ENCODE results near the gene GREB1.
A peak's percentile ranks its signal among the peaks of the same experiment; 100 is the strongest.

Gene GREB1

DNA sequence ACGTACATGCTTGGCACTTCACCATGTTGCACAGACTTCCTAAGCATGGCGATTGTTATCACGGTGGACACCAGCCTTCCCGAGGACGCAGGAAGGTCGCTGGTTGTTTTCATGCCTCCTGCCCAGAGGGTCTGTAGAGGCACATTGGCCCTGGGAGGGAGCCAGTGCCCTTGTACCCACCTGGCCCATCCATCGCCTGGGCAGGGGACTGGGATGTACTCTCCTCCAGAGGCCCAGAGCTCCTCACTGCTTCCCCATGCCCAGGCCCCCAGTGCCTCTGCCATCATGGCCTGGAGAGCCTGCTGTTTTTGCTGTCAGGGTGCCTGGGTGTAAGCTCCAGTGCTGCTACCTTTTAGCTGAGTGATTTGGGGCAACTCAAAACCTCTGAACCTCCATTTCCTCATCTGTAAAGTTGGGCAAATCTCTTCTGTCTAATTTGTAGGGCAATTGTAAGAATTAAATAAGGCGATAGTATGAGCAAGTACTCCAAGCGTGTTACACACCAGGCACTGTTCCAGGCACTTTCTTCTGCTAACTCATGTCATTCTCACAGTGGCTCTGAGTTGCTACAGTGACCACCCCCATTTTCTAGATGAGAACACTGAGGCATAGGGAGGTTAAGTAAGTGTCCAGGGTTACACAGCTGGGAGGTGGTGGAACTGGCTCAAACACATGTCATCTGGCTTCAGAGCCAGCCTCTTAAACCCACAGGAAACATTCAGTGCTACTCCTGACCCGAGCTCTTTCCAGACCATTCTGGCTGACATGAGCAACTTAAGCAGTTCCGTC lies 45.3 kb downstream of the GREB1 start:
- CTCF ChIA-PET: interaction anchor here (0.6 to 11.6 kb wide), 6 partner anchors 10 to 455 kb away, joined by 3 to 282 read pairs (median 3); no protein-coding TSS in a partner anchor
- peaks cover 3% of the 10 kb centered on the region for H3K4me1 ChIP-seq (ENCODE audit: control insufficient read depth, insufficient read depth, low read length)
- no peak overlapping the region for H3K27ac ChIP-seq (ENCODE audit: extremely low read depth, low read depth, low read length)
- TF ChIP-seq ZNF624 (tag by site-specific recombination; IDR thresholded peaks at IDR 0.05) (no peak), ZNF138 (tag by site-specific recombination; IDR thresholded peaks at IDR 0.05; ENCODE audit: borderline replicate concordance) (no peak), TCF7L2 (IDR thresholded peaks at IDR 0.05; ENCODE audit: borderline replicate concordance, low read depth, low read length) (no peak), ZNF596 (tag by site-specific recombination; IDR thresholded peaks at IDR 0.05) (no peak), ZNF664 (tag by site-specific recombination; IDR thresholded peaks at IDR 0.05) (peak; percentile 34; the same call in 1 of the 2 replicates), ZNF677 (tag by site-specific recombination; IDR thresholded peaks at IDR 0.05) (no peak)
- H3K36me3 ChIP-seq (ENCODE audit: control insufficient read depth in 2 of 2, insufficient read depth in 1 of 2, low read length in 2 of 2): no peaks in the 10 kb centered on the region
- no peaks in the 10 kb centered on the region for H3K9me3 ChIP-seq (ENCODE audit: control insufficient read depth, insufficient read depth, low read depth, low read length)
- POLR2A ChIA-PET: interaction anchor here (0.6 kb wide), 1 partner anchor 136 kb away, joined by 3 read pairs; no protein-coding TSS in a partner anchor
- H3K4me3 ChIP-seq (ENCODE audit: low read depth, low read length): no peak overlapping the region

GRCh38 chr2:11579867-11580659 lies 46.2 kb downstream of the GREB1 start:
- no peak for TF ChIP-seq ZNF791 (tag by site-specific recombination; IDR thresholded peaks at IDR 0.05)
- TF ChIP-seq ZNF248 (tag by site-specific recombination; IDR thresholded peaks at IDR 0.05): no peak
- no peak for TF ChIP-seq KLF8 (tag by site-specific recombination; IDR thresholded peaks at IDR 0.05)
- TF ChIP-seq ZNF133 (tag by site-specific recombination; IDR thresholded peaks at IDR 0.05): no peak
- TF ChIP-seq ZNF214 (tag by site-specific recombination; IDR thresholded peaks at IDR 0.05; ENCODE audit: borderline replicate concordance): no peak
- no peak for TF ChIP-seq ZNF391 (tag by site-specific recombination; IDR thresholded peaks at IDR 0.05; ENCODE audit: borderline replicate concordance, low read depth)
- TF ChIP-seq ZNF155 (tag by site-specific recombination; IDR thresholded peaks at IDR 0.05): no peak
- no peak for TF ChIP-seq ZNF707 (tag by site-specific recombination; IDR thresholded peaks at IDR 0.05)
- TF ChIP-seq ZNF350 (tag by site-specific recombination; IDR thresholded peaks at IDR 0.05): no peak
- TF ChIP-seq ZNF426 (tag by site-specific recombination; IDR thresholded peaks at IDR 0.05): no peak
- no peak for TF ChIP-seq ZNF112 (tag by site-specific recombination; IDR thresholded peaks at IDR 0.05)
- TF ChIP-seq ZNF558 (tag by site-specific recombination; IDR thresholded peaks at IDR 0.05): no peak
- no peak for TF ChIP-seq ZNF529 (tag by site-specific recombination; IDR thresholded peaks at IDR 0.05; ENCODE audit: insufficient replicate concordance)
- no peak for TF ChIP-seq ZNF664 (tag by site-specific recombination; IDR thresholded peaks at IDR 0.05)
- TF ChIP-seq, protein P1, sequence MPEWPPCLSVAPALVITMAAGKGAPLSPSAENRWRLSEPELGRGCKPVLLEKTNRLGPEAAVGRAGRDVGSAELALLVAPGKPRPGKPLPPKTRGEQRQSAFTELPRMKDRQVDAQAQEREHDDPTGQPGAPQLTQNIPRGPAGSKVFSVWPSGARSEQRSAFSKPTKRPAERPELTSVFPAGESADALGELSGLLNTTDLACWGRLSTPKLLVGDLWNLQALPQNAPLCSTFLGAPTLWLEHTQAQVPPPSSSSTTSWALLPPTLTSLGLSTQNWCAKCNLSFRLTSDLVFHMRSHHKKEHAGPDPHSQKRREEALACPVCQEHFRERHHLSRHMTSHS (tag by site-specific recombination; IDR thresholded peaks at IDR 0.05): no peak
- TF ChIP-seq, protein P2, sequence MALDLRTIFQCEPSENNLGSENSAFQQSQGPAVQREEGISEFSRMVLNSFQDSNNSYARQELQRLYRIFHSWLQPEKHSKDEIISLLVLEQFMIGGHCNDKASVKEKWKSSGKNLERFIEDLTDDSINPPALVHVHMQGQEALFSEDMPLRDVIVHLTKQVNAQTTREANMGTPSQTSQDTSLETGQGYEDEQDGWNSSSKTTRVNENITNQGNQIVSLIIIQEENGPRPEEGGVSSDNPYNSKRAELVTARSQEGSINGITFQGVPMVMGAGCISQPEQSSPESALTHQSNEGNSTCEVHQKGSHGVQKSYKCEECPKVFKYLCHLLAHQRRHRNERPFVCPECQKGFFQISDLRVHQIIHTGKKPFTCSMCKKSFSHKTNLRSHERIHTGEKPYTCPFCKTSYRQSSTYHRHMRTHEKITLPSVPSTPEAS (tag by site-specific recombination; IDR thresholded peaks at IDR 0.05): no peak
- no peaks in the 10 kb centered on the region for H3K36me3 ChIP-seq (ENCODE audit: control insufficient read depth in 2 of 2, insufficient read depth in 1 of 2, low read length in 2 of 2)
- CTCF ChIA-PET: interaction anchor here (0.7 to 11.6 kb wide), 7 partner anchors 11 to 633 kb away, joined by 3 to 282 read pairs (median 17); partner anchors contain the start of gene GREB1

More at GRCh38 chr2:11579867-11580659, 46.2 kb downstream of the GREB1 start:
- Histone ChIP-seq H3K4me1 (ENCODE audit: control insufficient read depth, insufficient read depth, low read length) (peaks cover 3% of the 10 kb centered on the region), H3K9me3 (ENCODE audit: control insufficient read depth, insufficient read depth, low read depth, low read length) (no peaks in the 10 kb centered on the region), H3K27ac (ENCODE audit: extremely low read depth, low read depth, low read length) (no peak overlapping the region), H3K4me3 (ENCODE audit: low read depth, low read length) (no peak overlapping the region)
- POLR2A ChIA-PET: no interaction called here
